Measurements from ENCODE around the gene CNST.
A peak's percentile ranks its signal among the peaks of the same experiment; 100 is the strongest.
"Not testable (repeated sequence)": the region's sequence is repeated elsewhere in the genome, so short reads cannot be mapped to it uniquely, and the experiment has no call there.

Gene CNST

GRCh38 chr1:246558041-246558440 is 8.2 kb upstream of the CNST start:
- no peak overlapping the region for H3K27ac ChIP-seq
- TF ChIP-seq ZFX (IDR thresholded peaks at IDR 0.05), result no peak
- TF ChIP-seq CTCF (conservative IDR thresholded peaks at IDR 0.05), result no peak

- TF ChIP-seq CTCF (conservative IDR thresholded peaks at IDR 0.05) (no peak), ZFX (IDR thresholded peaks at IDR 0.05) (no peak)
- no peak overlapping the region for H3K27ac ChIP-seq
Observed at GRCh38 chr1:246559310-246559709, 6.9 kb upstream of the CNST start.

GRCh38 chr1:246560833-246561232 is 5.4 kb upstream of the CNST start:
- H3K27ac ChIP-seq, result not testable (repeated sequence)

GRCh38 chr1:246564839-246565750 is 1.2 kb upstream of the CNST start:
- H3K27ac ChIP-seq, result peak overlapping the region; percentile 84
- TF ChIP-seq ZFX (IDR thresholded peaks at IDR 0.05) (no peak), CTCF (conservative IDR thresholded peaks at IDR 0.05) (no peak)

- no peak for TF ChIP-seq CTCF (conservative IDR thresholded peaks at IDR 0.05)
- no peak for TF ChIP-seq ZFX (IDR thresholded peaks at IDR 0.05)
- H3K27ac ChIP-seq, result peak overlapping the region; percentile 84
Observed at GRCh38 chr1:246565751-246566127, 517 bp upstream of the CNST start.

GRCh38 chr1:246566813-246567645 is 773 bp downstream of the CNST start:
- peak overlapping the region; percentile 84 for H3K27ac ChIP-seq
- TF ChIP-seq ZFX (IDR thresholded peaks at IDR 0.05) (no peak), CTCF (conservative IDR thresholded peaks at IDR 0.05) (no peak)

GRCh38 chr1:246567646-246568235 is 1.5 kb downstream of the CNST start:
- TF ChIP-seq CTCF (conservative IDR thresholded peaks at IDR 0.05), result no peak
- TF ChIP-seq ZFX (IDR thresholded peaks at IDR 0.05), result no peak
- no peak overlapping the region for H3K27ac ChIP-seq
